Transverse colon (tissue), 4 donors: ENCODE results near the gene YWHAE. TPM values are rescaled to one million over a fixed set of nuclear protein-coding genes. Genes with fewer than 3 reads are reported as not detected.

Experiments used
- DNase-seq: peaks from one replicate; pipeline ENCODE4 v3.0.0-alpha.2; 2019
- H3K27ac ChIP-seq, 4 donors: fragments of 200-600 bp; sonication (generic); 2 replicates each; pipeline ENCODE4 v1.5.1; 2016 to 2018; ENCODE audit warnings: inconsistent platforms in 4 of 4
- H3K27me3 ChIP-seq: fragments of 200-600 bp; sonication (generic); 2 replicates; pipeline ENCODE4 v1.5.1; 2017; ENCODE audit warnings: inconsistent platforms
- H3K36me3 ChIP-seq, 4 donors: fragments of 200-600 bp; sonication (generic); 2 replicates each; pipeline ENCODE4 v1.5.1; 2017 to 2019; ENCODE audit warnings: inconsistent platforms in 4 of 4
- H3K4me1 ChIP-seq, 4 donors: fragments of 200-600 bp; sonication (generic); 2 replicates each; pipeline ENCODE4 v1.5.1; 2017 to 2020; ENCODE audit warnings: inconsistent platforms in 4 of 4
- H3K4me3 ChIP-seq, 4 donors: fragments of 200-600 bp; sonication (generic); 1 replicate in 1 of 4; 2 replicates in 3 of 4; pipeline versions ENCODE4 v1.5.1 to v1.6.1; 2017 to 2019; ENCODE audit warnings: inconsistent platforms in 4 of 4
- H3K9me3 ChIP-seq, 2 donors: fragments of 200-600 bp; sonication (generic); 2 replicates each; pipeline ENCODE4 v1.5.1; 2017 to 2019; ENCODE audit warnings: inconsistent platforms in 2 of 2
- EP300 ChIP-seq: sonication (generic); formaldehyde crosslinking; IDR thresholded peaks from one replicate; pipeline ENCODE4 v1.6.1; 2017; ENCODE audit warnings: antibody characterized with exemption, low read depth
- POLR2A ChIP-seq: fragments of 450-650 bp; IDR thresholded peaks from one replicate; pipeline ENCODE4 v1.6.1; 2016; ENCODE audit warnings: antibody characterized with exemption, mild to moderate bottlenecking, moderate library complexity
- POLR2AphosphoS5 ChIP-seq, 3 donors: sonication (generic); formaldehyde crosslinking; IDR thresholded peaks; one replicate each; pipeline ENCODE4 v1.6.1; 2016; ENCODE audit warnings: antibody characterized with exemption in 3 of 3
- WGBS, 2 donors: methylation state at CpG; one replicate each; pipeline ENCODE4 v1.1.5; 2018; ENCODE audit warnings: low coverage in 1 of 2; 5-methylcytosine and 5-hydroxymethylcytosine counted together
- in situ Hi-C, 4 donors: fragments of 200-750 bp; cut with MboI; loops; one replicate each; pipeline versions ENCODE4 v1.15.0 to v1.15.1; 2017; ENCODE audit warnings: low sequenced_read_pairs in 3 of 4, low pct_ligation_motif_present in 1 of 4, low pct_unique_long_range_greater_than_20kb in 1 of 4
- intact Hi-C: fragments of 100-400 bp; cut with DNase I; formaldehyde crosslinking; loops from one replicate; pipeline ENCODE4 v1.15.1; 2023; ENCODE audit warnings: low total_unique reads
- total RNA-seq, 4 donors: library from RNA; depleted of rRNA; stranded (reverse); fragments of >200 nt; gene quantifications; one replicate each; pipeline ENCODE4 v1.1.0, GENCODE V29; 2016
- TF ChIP-seq, protein P1 (sequence below), 5 experiments: fragments of 200-600 bp in 3 of 5; fragments of 450-650 bp in 2 of 5; sonication (generic) in 3 of 5; IDR thresholded peaks; 1 replicate in 2 of 5; 2 replicates in 3 of 5; pipeline ENCODE4 v1.5.1; 2016 to 2017; ENCODE audit warnings: antibody characterized with exemption in 5 of 5, inconsistent platforms in 3 of 5, mild to moderate bottlenecking in 2 of 5, moderate library complexity in 1 of 5

The YWHAE gene
- total RNA-seq, 4 donors from 2014 or later = 158 to 2,397 (median 594) TPM

DNA sequence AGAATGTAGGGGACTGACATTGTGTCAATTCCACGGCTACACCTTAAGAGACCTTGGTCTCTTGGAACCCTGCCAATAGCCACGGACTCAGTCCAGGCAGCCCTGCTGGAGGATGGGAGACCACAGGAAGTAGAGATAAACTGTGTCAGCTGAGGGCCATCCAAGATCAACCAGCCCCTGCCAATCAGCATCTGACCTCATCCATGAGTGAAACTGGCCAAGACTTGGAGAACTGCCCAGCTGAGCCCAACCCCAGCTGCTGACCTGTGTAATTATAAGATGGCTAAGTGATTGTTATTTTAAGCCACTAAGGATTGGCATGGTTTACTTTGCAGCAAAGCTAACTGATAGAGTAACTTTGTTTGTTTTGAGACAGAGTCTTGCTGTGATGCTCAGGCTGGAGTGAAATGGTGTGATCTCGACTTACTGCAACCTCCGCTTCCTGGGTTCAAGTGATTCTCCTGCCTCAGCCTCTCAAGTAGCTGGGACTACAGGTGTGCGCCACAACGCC is 13.3 kb upstream of the YWHAE start:
- peak in 1 of 3 donors; percentile 26 for TF ChIP-seq POLR2AphosphoS5 (IDR thresholded peaks at IDR 0.05)
- TF ChIP-seq EP300 = no peak
- peak; percentile 26 for DNase-seq
- intact Hi-C loops (no loop called here), in situ Hi-C loops (no loop called here)
- no peak overlapping the region for H3K27ac ChIP-seq
- H3K9me3 ChIP-seq = no peaks in the 10 kb centered on the region
- no peak overlapping the region for H3K4me3 ChIP-seq
- H3K4me1 ChIP-seq = no peaks in the 10 kb centered on the region
- no peaks in the 10 kb centered on the region for H3K27me3 ChIP-seq
- WGBS, 2 donors = 63 to 67% methylated on average over 5 to 6 of the region's 6 CpGs
- no peaks in the 10 kb centered on the region for H3K36me3 ChIP-seq

DNA sequence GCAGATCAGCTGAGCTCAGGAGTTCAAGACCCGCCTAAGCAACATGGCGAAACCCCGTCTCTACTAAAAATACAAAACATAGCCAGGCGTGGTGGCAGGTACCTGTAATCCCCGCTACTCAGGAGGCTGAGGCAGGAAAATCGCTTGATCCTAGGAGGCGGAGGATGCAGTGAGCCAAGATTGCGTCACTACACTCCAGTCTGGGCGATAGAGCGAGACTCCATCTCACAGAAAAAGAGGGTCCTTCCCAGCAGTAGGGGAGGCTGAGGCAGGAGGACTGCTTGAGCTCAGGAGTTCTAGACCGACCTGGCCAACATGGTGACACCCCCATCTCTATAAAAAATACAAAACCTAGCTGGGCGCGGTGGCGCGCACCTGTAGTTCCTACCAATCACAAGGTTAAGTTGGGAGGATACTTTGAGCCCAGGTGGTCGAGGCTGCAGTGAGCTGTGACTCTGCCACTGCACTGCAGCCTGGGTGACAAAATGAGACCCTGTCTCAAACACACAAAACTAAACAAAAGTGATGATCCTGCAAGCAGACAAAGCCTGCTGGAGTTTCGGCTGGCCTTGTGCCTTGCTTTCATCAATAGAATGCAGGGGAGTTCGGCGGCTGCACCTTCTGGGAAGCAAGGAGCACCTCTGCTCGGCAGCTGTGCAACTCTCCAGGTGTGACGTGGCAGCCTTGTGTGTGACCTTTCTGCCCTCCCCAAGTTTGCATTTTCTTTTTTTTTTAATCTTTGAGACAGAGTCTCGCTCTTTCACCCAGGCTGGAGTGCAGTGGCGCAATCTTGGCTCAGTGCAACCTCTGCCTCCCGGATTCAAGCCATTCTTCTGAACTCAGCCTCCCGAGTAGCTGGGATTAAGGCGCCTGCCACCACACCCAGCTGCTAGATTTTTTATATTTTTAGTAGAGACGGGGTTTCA is 12.4 kb upstream of the YWHAE start:
- intact Hi-C loops = no loop called here
- 70 to 83% methylated on average over 2 to 27 of the region's 27 CpGs for WGBS, 2 donors
- H3K27me3 ChIP-seq = no peaks in the 10 kb centered on the region
- no peaks in the 10 kb centered on the region for H3K9me3 ChIP-seq
- TF ChIP-seq, protein P1, sequence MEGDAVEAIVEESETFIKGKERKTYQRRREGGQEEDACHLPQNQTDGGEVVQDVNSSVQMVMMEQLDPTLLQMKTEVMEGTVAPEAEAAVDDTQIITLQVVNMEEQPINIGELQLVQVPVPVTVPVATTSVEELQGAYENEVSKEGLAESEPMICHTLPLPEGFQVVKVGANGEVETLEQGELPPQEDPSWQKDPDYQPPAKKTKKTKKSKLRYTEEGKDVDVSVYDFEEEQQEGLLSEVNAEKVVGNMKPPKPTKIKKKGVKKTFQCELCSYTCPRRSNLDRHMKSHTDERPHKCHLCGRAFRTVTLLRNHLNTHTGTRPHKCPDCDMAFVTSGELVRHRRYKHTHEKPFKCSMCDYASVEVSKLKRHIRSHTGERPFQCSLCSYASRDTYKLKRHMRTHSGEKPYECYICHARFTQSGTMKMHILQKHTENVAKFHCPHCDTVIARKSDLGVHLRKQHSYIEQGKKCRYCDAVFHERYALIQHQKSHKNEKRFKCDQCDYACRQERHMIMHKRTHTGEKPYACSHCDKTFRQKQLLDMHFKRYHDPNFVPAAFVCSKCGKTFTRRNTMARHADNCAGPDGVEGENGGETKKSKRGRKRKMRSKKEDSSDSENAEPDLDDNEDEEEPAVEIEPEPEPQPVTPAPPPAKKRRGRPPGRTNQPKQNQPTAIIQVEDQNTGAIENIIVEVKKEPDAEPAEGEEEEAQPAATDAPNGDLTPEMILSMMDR (IDR thresholded peaks at IDR 0.05) = no peak
- TF ChIP-seq POLR2A (no peak), POLR2AphosphoS5 (IDR thresholded peaks at IDR 0.05) (no peak), EP300 (no peak)
- no peak overlapping the region for H3K4me3 ChIP-seq
- no peaks in the 10 kb centered on the region for H3K4me1 ChIP-seq
- no peak for DNase-seq
- no peaks in the 10 kb centered on the region for H3K36me3 ChIP-seq
- H3K27ac ChIP-seq = no peak overlapping the region
- in situ Hi-C loops = no loop called here

DNA sequence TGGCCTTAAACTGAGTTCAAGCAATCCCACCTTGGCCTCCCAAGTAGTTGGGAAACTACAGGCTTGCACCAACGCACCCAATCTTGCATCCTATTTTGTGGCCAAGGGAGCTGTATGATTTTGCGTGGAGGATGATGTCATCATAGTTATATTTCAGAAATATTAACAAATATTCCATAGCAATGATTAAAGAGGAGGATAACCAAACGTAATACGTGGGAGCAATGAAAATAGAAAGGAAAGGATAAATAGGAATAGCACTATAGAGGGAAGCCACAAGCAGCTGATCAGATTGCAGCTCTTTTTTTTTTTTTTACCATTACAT is 2.2 kb upstream of the YWHAE start:
- no peaks in the 10 kb centered on the region for H3K9me3 ChIP-seq
- intact Hi-C loops = no loop called here
- no peak for DNase-seq
- TF ChIP-seq, protein P1 (IDR thresholded peaks at IDR 0.05) = no peak
- no peak for TF ChIP-seq POLR2AphosphoS5 (IDR thresholded peaks at IDR 0.05)
- TF ChIP-seq EP300 = no peak
- TF ChIP-seq POLR2A = no peak
- no peak overlapping the region for H3K27ac ChIP-seq
- peaks cover 3 to 23% (median 20%) of the 10 kb centered on the region in 4 donors for H3K4me1 ChIP-seq
- WGBS, 2 donors = 94 to 100% methylated on average over 4 of the region's 4 CpGs
- no peaks in the 10 kb centered on the region for H3K36me3 ChIP-seq
- no peak overlapping the region for H3K4me3 ChIP-seq
- no peaks in the 10 kb centered on the region for H3K27me3 ChIP-seq
- in situ Hi-C loops = no loop called here

DNA sequence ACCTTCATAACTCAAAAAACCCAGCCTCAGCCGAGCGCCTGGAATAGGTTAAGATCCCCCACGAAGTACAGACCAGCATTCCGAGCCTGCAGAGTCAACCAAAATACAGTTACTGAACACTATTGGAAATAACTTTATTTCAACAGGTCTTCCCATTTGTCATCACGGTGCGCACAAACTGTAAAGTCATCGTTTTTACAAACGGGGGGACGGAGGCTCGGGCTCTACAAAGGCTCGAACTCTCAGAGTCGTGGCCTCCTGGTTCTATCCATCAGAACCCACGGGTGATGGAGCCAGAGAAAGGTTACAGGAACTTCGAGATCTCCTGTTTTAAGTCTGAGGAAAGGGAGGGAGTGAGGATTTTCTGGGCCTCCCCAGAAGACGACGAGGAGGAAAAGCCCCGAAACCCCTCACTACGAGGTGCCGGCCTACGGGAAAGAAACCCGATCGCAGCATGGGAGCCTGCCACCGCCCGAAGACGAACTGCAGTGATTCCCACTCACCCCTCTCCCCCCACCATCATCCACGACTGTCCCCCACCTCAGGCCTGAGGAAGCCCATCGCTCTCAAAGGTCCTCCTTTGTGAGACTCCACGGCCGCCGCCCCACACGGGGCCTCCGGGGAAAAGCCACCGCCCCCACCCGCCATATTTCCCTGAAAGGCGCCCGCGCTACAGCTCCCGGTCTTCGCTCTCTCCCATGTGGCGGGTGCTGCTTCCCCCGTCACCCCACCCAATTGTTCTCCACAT is 917 bp downstream of the YWHAE start:
- peak overlapping the region; percentile 91 to 95 (median 94) for H3K27ac ChIP-seq
- TF ChIP-seq POLR2AphosphoS5 (IDR thresholded peaks at IDR 0.05) = no peak
- no peak for TF ChIP-seq POLR2A
- TF ChIP-seq, protein P1 (IDR thresholded peaks at IDR 0.05) = no peak
- TF ChIP-seq EP300 = no peak
- WGBS, 2 donors = 1 to 4% methylated on average over 10 to 39 of the region's 41 CpGs
- no peaks in the 10 kb centered on the region for H3K27me3 ChIP-seq
- intact Hi-C loops = no loop called here
- peaks cover 27 to 52% (median 48%) of the 10 kb centered on the region in 4 donors for H3K4me1 ChIP-seq
- DNase-seq = peak; percentile 16
- in situ Hi-C loops = loop anchor here in 1 of 4 donors (25.0 kb wide), 1 partner anchor 113 kb away; the partner anchor contains the start of gene INPP5K
- H3K36me3 ChIP-seq = no peaks in the 10 kb centered on the region
- H3K9me3 ChIP-seq = no peaks in the 10 kb centered on the region
- peak overlapping the region; percentile 68 to 80 (median 71) for H3K4me3 ChIP-seq
